ENCODE measurements around the gene MAOB. TPM values are rescaled to one million over a fixed set of nuclear protein-coding genes. Genes with fewer than 3 reads are reported as not detected.

The MAOB gene
- total RNA-seq, 1 experiment from 2014 or later: 1.1 TPM

GRCh38 chrX:43870758-43871419, 11.4 kb downstream of the MAOB start:
- no peaks in the 10 kb centered on the region for H3K27me3 ChIP-seq (ENCODE audit: insufficient read depth, low read length)
- peaks cover 2% of the 10 kb centered on the region; the same call in 1 of the 2 replicates for H3K27me3 Mint-ChIP-seq (ENCODE audit: low read depth)
- no peaks in the 10 kb centered on the region for H3K4me1 Mint-ChIP-seq
- no peak overlapping the region for H4K8ac ChIP-seq (replicated peaks; ENCODE audit: insufficient read length, low read depth, low read length)
- no peak overlapping the region for H3K4ac ChIP-seq (ENCODE audit: low read depth, low read length)
- H3K23ac ChIP-seq (ENCODE audit: insufficient read length, low read depth, low read length): no peak overlapping the region
- H3K23me2 ChIP-seq (ENCODE audit: insufficient read length, low read depth, low read length, poor library complexity, severe bottlenecking): no peaks in the 10 kb centered on the region
- H3K14ac ChIP-seq (ENCODE audit: insufficient read depth, low read length): no peak overlapping the region
- peaks cover 4% of the 10 kb centered on the region for H3K9me3 ChIP-seq (ENCODE audit: control insufficient read depth, low read depth, low read length)
- no peaks in the 10 kb centered on the region for H3K79me1 ChIP-seq (ENCODE audit: insufficient read depth, low read depth, low read length, poor library complexity, severe bottlenecking)
- no peak overlapping the region for H2BK15ac ChIP-seq (ENCODE audit: low read depth, low read length)
- H2BK20ac ChIP-seq (ENCODE audit: low read depth, low read length, poor library complexity, severe bottlenecking): no peak overlapping the region
- no peak overlapping the region for H2AFZ ChIP-seq (ENCODE audit: low read length)
- no peak for TF ChIP-seq CTCF (conservative IDR thresholded peaks at IDR 0.05)
- H3K4me3 Mint-ChIP-seq: no peak overlapping the region
- H2AK5ac ChIP-seq (ENCODE audit: insufficient read length, low read length): no peak overlapping the region
- no peak overlapping the region for H3K27ac ChIP-seq (ENCODE audit: insufficient read length, low read depth, low read length)
- H3K18ac ChIP-seq (ENCODE audit: insufficient read length, low read depth, low read length): no peak overlapping the region
- no peak overlapping the region for H2BK120ac ChIP-seq (ENCODE audit: low read depth, low read length, poor library complexity, severe bottlenecking)
- H2BK12ac ChIP-seq (ENCODE audit: insufficient read length, low read depth, low read length): no peak overlapping the region
- WGBS (ENCODE audit: extremely low coverage, insufficient read length, low lambda C conversion rate): no CpG with 5 or more reads among the region's 3 CpGs
- no peak overlapping the region for H3K4me2 ChIP-seq (ENCODE audit: insufficient read depth, insufficient read length, low read length)
- H3K79me2 ChIP-seq (ENCODE audit: insufficient read depth, low read length): no peaks in the 10 kb centered on the region
- H2BK5ac ChIP-seq (ENCODE audit: insufficient read length, low read length): no peak overlapping the region
- H4K91ac ChIP-seq (ENCODE audit: insufficient read length, low read depth, low read length): no peak overlapping the region
- H3K9me3 Mint-ChIP-seq: peaks cover 50 to 74% of the 10 kb centered on the region in 2 experiments
- H3K9ac ChIP-seq (ENCODE audit: extremely low read depth, insufficient read length, low read length): no peak overlapping the region
- no peaks in the 10 kb centered on the region for H4K20me1 ChIP-seq (ENCODE audit: control insufficient read depth, insufficient read depth, insufficient read length)
- H4K5ac ChIP-seq (ENCODE audit: insufficient read length, low read depth, low read length): no peak overlapping the region
- no peak for DNase-seq
- H3K56ac ChIP-seq (ENCODE audit: insufficient read length, low read depth, low read length): no peak overlapping the region
- H3K4me1 ChIP-seq (ENCODE audit: insufficient read depth, low read length): no peaks in the 10 kb centered on the region
- H3K36me3 Mint-ChIP-seq (ENCODE audit: insufficient read depth in 1 of 3, low read depth in 3 of 3): peaks cover 0 to 2% (median 0%) of the 10 kb centered on the region in 3 experiments; a peak in 2 of 7 replicates
- no peak overlapping the region for H3K27ac Mint-ChIP-seq
- no peak overlapping the region for H3T11ph ChIP-seq (ENCODE audit: low read length)
